Gastrocnemius medialis (tissue), 4 donors: ENCODE measurements around the gene GRIK5. TPM values are rescaled to one million over a fixed set of nuclear protein-coding genes. Genes with fewer than 3 reads are reported as not detected.

Experiments used
- ATAC-seq, 2 donors: fragments of 150-250 bp; one replicate each; pipeline ENCODE4 v1.9.1; 2016
- DNase-seq, 2 donors: peaks; one replicate each; pipeline ENCODE4 v3.0.0-alpha.2; 2019
- H3K27ac ChIP-seq, 4 donors: fragments of 200-600 bp; sonication (generic); 1 replicate in 1 of 4; 2 replicates in 3 of 4; pipeline ENCODE4 v1.5.1; 2016 to 2018; ENCODE audit warnings: mild to moderate bottlenecking in 2 of 4, moderate library complexity in 1 of 4
- H3K27me3 ChIP-seq, 3 donors: fragments of 200-600 bp; sonication (generic) in 2 of 3; 1 replicate in 1 of 3; 2 replicates in 2 of 3; pipeline versions ENCODE4 v1.5.1 to v1.6.0; 2016 to 2019; ENCODE audit warnings: mild to moderate bottlenecking in 1 of 3, moderate library complexity in 1 of 3
- H3K36me3 ChIP-seq, 2 donors: fragments of 200-600 bp; sonication (generic) in 1 of 2; one replicate each; pipeline ENCODE4 v1.5.1; 2017 to 2018
- H3K4me1 ChIP-seq, 2 donors: fragments of 200-600 bp; sonication (generic) in 1 of 2; one replicate each; pipeline ENCODE4 v1.5.1; 2016 to 2017; ENCODE audit warnings: mild to moderate bottlenecking in 2 of 2
- H3K4me3 ChIP-seq, 4 donors: fragments of 200-600 bp; sonication (generic) in 3 of 4; 1 replicate in 1 of 4; 2 replicates in 3 of 4; pipeline ENCODE4 v1.5.1; 2016 to 2019; ENCODE audit warnings: mild to moderate bottlenecking in 2 of 4
- H3K9me3 ChIP-seq, 3 donors: fragments of 200-600 bp; sonication (generic) in 2 of 3; 1 replicate in 1 of 3; 2 replicates in 2 of 3; pipeline ENCODE4 v1.5.1; 2016 to 2019
- POLR2A ChIP-seq, 2 donors: fragments of 450-650 bp; IDR thresholded peaks; one replicate each; pipeline ENCODE4 v1.6.1; 2017; ENCODE audit warnings: antibody characterized with exemption in 2 of 2, mild to moderate bottlenecking in 2 of 2, moderate library complexity in 2 of 2
- in situ Hi-C, 4 donors: fragments of 200-750 bp; cut with MboI; loops; one replicate each; pipeline versions ENCODE4 v1.15.0 to v1.8.0; 2017; ENCODE audit warnings: low sequenced_read_pairs in 4 of 4
- intact Hi-C: fragments of 100-400 bp; cut with DNase I; formaldehyde crosslinking; loops from one replicate; pipeline ENCODE4 v1.15.1; 2023; ENCODE audit warnings: low total_unique reads
- total RNA-seq, 4 donors: library from RNA; depleted of rRNA; stranded (reverse); fragments of >200 nt; gene quantifications; one replicate each; pipeline versions ENCODE4 v1.1.0 to v1.2.3, GENCODE V29; 2016
- TF ChIP-seq, protein P1 (sequence below), 5 experiments: fragments of 450-650 bp in 3 of 5; fragments of 200-600 bp in 2 of 5; sonication (generic) in 2 of 5; IDR thresholded peaks in 4 of 5; conservative IDR thresholded peaks in 1 of 5; 1 replicate in 4 of 5; 2 replicates in 1 of 5; pipeline ENCODE4 v1.5.1; 2016 to 2019; ENCODE audit warnings: antibody characterized with exemption in 5 of 5, mild to moderate bottlenecking in 3 of 5, moderate library complexity in 3 of 5

GRIK5 gene
- total RNA-seq, 4 donors from 2014 or later, result 0.20 to 1.0 (median 0.62) TPM; not detected in 1

DNA sequence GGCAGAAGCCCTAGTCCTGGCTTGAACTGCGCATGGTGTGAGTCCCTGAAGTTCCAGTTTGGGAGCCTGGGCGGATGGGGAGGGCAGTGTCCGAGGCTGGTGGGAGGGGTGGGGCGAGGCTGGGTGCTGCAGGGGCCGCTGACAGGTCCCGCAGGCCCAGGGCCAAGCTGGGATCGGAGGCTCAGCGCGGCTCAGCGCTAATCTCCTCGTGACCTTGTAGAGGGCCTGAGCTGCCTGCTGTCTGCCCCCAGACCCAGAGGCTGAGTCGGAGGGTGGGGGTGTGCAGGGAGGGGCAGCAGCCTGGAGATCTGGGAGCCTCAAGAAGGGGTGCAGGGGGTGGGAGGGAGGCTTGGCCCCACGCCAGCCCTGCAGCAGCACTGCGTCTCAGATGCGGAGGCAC is 79.0 kb downstream of the GRIK5 start:
- no peaks in the 10 kb centered on the region for H3K9me3 ChIP-seq
- intact Hi-C loops (no loop called here), in situ Hi-C loops (no loop called here)
- no peak for TF ChIP-seq POLR2A (IDR thresholded peaks at IDR 0.05)
- TF ChIP-seq, protein P1, sequence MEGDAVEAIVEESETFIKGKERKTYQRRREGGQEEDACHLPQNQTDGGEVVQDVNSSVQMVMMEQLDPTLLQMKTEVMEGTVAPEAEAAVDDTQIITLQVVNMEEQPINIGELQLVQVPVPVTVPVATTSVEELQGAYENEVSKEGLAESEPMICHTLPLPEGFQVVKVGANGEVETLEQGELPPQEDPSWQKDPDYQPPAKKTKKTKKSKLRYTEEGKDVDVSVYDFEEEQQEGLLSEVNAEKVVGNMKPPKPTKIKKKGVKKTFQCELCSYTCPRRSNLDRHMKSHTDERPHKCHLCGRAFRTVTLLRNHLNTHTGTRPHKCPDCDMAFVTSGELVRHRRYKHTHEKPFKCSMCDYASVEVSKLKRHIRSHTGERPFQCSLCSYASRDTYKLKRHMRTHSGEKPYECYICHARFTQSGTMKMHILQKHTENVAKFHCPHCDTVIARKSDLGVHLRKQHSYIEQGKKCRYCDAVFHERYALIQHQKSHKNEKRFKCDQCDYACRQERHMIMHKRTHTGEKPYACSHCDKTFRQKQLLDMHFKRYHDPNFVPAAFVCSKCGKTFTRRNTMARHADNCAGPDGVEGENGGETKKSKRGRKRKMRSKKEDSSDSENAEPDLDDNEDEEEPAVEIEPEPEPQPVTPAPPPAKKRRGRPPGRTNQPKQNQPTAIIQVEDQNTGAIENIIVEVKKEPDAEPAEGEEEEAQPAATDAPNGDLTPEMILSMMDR (IDR thresholded peaks at IDR 0.05 in 4 of 5, conservative IDR thresholded peaks at IDR 0.05 in 1 of 5), result no peak
- ATAC-seq, result no peak
- no peak overlapping the region for H3K27ac ChIP-seq
- no peak for DNase-seq
- peaks cover 22 to 41% (median 37%) of the 10 kb centered on the region in 3 donors for H3K27me3 ChIP-seq
- H3K4me3 ChIP-seq, result no peak overlapping the region
- peaks cover 0 to 5% of the 10 kb centered on the region in 2 donors for H3K4me1 ChIP-seq
- no peaks in the 10 kb centered on the region for H3K36me3 ChIP-seq

DNA sequence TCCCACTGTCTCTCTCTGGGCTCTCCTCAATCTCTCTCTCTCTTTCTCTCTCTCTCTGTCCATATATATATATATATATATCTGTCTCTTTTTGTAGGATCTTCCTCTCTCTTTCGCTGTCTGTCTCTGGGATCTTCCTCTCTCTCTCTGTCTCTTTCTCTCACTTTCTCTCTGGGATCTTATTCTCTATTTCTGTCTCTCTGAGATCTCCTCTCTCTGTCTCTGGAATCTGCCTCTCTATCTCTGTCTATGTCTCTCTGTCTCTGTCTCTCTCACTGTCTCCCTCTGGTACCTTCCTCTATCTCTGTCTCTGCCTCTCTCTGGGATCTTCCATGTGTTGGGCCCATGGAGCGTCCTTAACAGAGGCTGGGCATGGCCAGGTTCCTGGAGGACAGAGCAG is 79.4 kb downstream of the GRIK5 start:
- intact Hi-C loops, result no loop called here
- in situ Hi-C loops, result no loop called here
- H3K4me3 ChIP-seq, result no peak overlapping the region

DNA sequence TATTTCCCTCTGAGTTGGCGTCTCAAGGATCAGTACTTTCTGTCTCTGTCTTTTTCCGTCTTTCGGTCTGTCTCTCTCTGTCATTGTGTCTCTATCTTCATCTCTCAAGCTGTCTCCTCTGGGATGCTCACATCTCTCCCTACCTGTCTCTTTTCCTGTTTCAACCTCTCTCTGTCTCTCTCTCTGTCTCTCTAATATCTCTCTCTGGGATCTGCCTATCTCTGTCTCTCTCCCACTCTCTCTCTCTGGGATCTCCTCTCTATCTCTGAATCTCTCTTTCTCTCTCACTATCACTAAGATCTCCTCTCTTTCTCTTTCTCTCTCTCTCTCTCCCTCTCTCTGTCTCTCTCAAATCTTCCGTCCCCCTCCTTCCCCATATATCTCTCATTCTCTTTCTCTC is 80.0 kb downstream of the GRIK5 start:
- TF ChIP-seq POLR2A (IDR thresholded peaks at IDR 0.05), result no peak
- TF ChIP-seq, protein P1 (IDR thresholded peaks at IDR 0.05 in 4 of 5, conservative IDR thresholded peaks at IDR 0.05 in 1 of 5), result no peak
- ATAC-seq, result no peak
- Histone ChIP-seq H3K36me3 (no peaks in the 10 kb centered on the region), H3K9me3 (no peaks in the 10 kb centered on the region), H3K27ac (no peak overlapping the region), H3K4me3 (no peak overlapping the region), H3K27me3 (peaks cover 17 to 34% (median 29%) of the 10 kb centered on the region in 3 donors), H3K4me1 (peaks cover 0 to 5% of the 10 kb centered on the region in 2 donors)
- in situ Hi-C loops (no loop called here), intact Hi-C loops (no loop called here)
- no peak for DNase-seq

More for the DNA sequence above, 79.4 kb downstream of the GRIK5 start:
- H3K4me1 ChIP-seq, result peaks cover 0 to 5% of the 10 kb centered on the region in 2 donors
- TF ChIP-seq, protein P1 (IDR thresholded peaks at IDR 0.05 in 4 of 5, conservative IDR thresholded peaks at IDR 0.05 in 1 of 5), result no peak
- TF ChIP-seq POLR2A (IDR thresholded peaks at IDR 0.05), result no peak
- no peaks in the 10 kb centered on the region for H3K36me3 ChIP-seq
- no peak for DNase-seq
- peaks cover 19 to 40% (median 35%) of the 10 kb centered on the region in 3 donors for H3K27me3 ChIP-seq
- no peak overlapping the region for H3K27ac ChIP-seq
- H3K9me3 ChIP-seq, result no peaks in the 10 kb centered on the region
- ATAC-seq, result no peak

DNA sequence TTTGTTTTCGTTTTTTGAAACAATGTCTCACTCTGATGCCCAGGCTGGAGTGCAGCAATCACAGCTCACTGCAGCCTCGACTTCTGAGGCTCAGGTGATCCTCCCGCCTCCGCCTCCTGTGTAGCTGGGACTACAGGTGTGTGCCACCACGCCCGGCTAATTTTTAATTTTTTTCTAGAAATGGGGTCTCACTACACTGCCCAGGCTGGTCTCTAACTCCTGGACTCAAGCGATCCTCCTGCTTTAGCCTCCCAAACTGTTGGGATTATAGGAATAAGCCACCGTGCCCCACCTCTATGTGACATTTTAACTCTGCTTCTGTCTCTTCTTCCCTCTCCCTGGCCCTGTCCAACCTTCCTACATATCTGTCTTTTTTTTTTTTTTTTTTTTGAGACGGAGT is 81.1 kb downstream of the GRIK5 start:
- Histone ChIP-seq H3K4me1 (peaks cover 0 to 5% of the 10 kb centered on the region in 2 donors), H3K27ac (no peak overlapping the region), H3K36me3 (no peaks in the 10 kb centered on the region), H3K4me3 (no peak overlapping the region), H3K9me3 (no peaks in the 10 kb centered on the region), H3K27me3 (peaks cover 11 to 25% (median 23%) of the 10 kb centered on the region in 3 donors)
- DNase-seq (no peak), ATAC-seq (no peak)
- in situ Hi-C loops (no loop called here), intact Hi-C loops (no loop called here)
- TF ChIP-seq POLR2A (IDR thresholded peaks at IDR 0.05), result no peak
- TF ChIP-seq, protein P1 (IDR thresholded peaks at IDR 0.05 in 4 of 5, conservative IDR thresholded peaks at IDR 0.05 in 1 of 5), result no peak
